H1 (cell line): ENCODE measurements around the gene SNX25. TPM values are rescaled to one million over a fixed set of nuclear protein-coding genes. Genes with fewer than 3 reads are reported as not detected.

ENCODE experiments used
- CTCF ChIA-PET: fragments of 300-600 bp; sonication (Branson Sonifier 250); formaldehyde crosslinking; loops from one replicate; lab custom pipeline; 2021; ENCODE audit not compliant: partially characterized antibody; lab: Charles Lee
- POLR2A ChIA-PET: fragments of 300-600 bp; sonication (Branson Sonifier 250); formaldehyde crosslinking; loops from one replicate; lab custom pipeline; 2021; ENCODE audit warnings: inconsistent platforms; ENCODE audit not compliant: partially characterized antibody; lab: Charles Lee
- DNase-seq, 2 experiments: peaks; one replicate each; pipeline versions ENCODE4 v3.0.0 to v3.0.0-alpha.2; 2010 to 2022; ENCODE audit warnings: low spot score in 2 of 2, low read depth in 1 of 2, mixed read lengths in 1 of 2
- FAIRE-seq: peaks from 2 replicates; lab custom pipeline; 2011; peaks lifted over from hg19 to GRCh38; lab: Jason Lieb, UNC
- H2AFZ ChIP-seq: 2 replicates; pipeline ENCODE4 v1.8.1; 2012; ENCODE audit warnings: low read length, inconsistent platforms
- H2AK5ac ChIP-seq: 2 replicates; pipeline ENCODE4 v1.6.1; 2013; ENCODE audit warnings: low read depth, low read length
- H2BK120ac ChIP-seq: replicated peaks from 2 replicates; pipeline ENCODE3; 2013; ENCODE audit warnings: low read depth, low read length, inconsistent platforms
- H2BK12ac ChIP-seq: 2 replicates; pipeline ENCODE4 v1.6.1; 2013; ENCODE audit warnings: low read depth, low read length
- H2BK15ac ChIP-seq: 2 replicates; pipeline ENCODE4 v1.6.1; 2013; ENCODE audit warnings: low read length
- H2BK20ac ChIP-seq: 2 replicates; pipeline ENCODE4 v1.6.1; 2013; ENCODE audit warnings: low read length
- H2BK5ac ChIP-seq: 2 replicates; pipeline ENCODE4 v1.6.1; 2013; ENCODE audit warnings: low read depth, low read length
- H3K14ac ChIP-seq: 2 replicates; pipeline ENCODE4 v1.6.1; 2013; ENCODE audit warnings: inconsistent platforms; ENCODE audit not compliant: insufficient read length
- H3K18ac ChIP-seq: 2 replicates; pipeline ENCODE4 v1.6.1; 2013; ENCODE audit warnings: low read length; ENCODE audit errors: extremely low read depth
- H3K23ac ChIP-seq: 2 replicates; pipeline ENCODE4 v1.6.1; 2013; ENCODE audit warnings: inconsistent platforms; ENCODE audit not compliant: insufficient read length
- H3K23me2 ChIP-seq: 2 replicates; pipeline ENCODE4 v1.6.1; 2013; ENCODE audit warnings: low read depth, low read length
- H3K27ac ChIP-seq: 2 replicates; pipeline ENCODE4 v1.6.1; 2011; ENCODE audit warnings: low read depth, low read length, inconsistent platforms
- H3K27me3 ChIP-seq, 4 experiments: replicated peaks in 1 of 4; 1 replicate in 1 of 4; 2 replicates in 3 of 4; pipeline versions ENCODE4 v1.6.1 to v1.8.1; 2011 to 2013; ENCODE audit warnings: low read length in 3 of 4, mild to moderate bottlenecking in 3 of 4, inconsistent platforms in 2 of 4, mixed read lengths in 2 of 4, moderate library complexity in 1 of 4; ENCODE audit not compliant: control insufficient read depth in 3 of 4, insufficient read depth in 3 of 4; ENCODE audit errors: extremely low read depth in 1 of 4
- H3K36me3 ChIP-seq, 4 experiments: 2 replicates each; pipeline versions ENCODE4 v1.6.1 to v1.8.1; 2011 to 2013; ENCODE audit warnings: mild to moderate bottlenecking in 4 of 4, low read length in 3 of 4, moderate library complexity in 2 of 4, control low read depth in 1 of 4, inconsistent platforms in 1 of 4; ENCODE audit not compliant: insufficient read depth in 4 of 4, control insufficient read depth in 2 of 4
- H3K4ac ChIP-seq: replicated peaks from 2 replicates; pipeline ENCODE3; 2013; ENCODE audit warnings: low read length, low read depth, mixed read lengths, inconsistent platforms; ENCODE audit not compliant: insufficient read length
- H3K4me1 ChIP-seq, 4 experiments: replicated peaks in 1 of 4; 1 replicate in 1 of 4; 2 replicates in 3 of 4; pipeline versions ENCODE4 v1.6.1 to v1.8.1; 2011 to 2013; ENCODE audit warnings: low read length in 3 of 4, inconsistent platforms in 2 of 4, mixed read lengths in 1 of 4; ENCODE audit not compliant: insufficient read depth in 4 of 4, control insufficient read depth in 3 of 4
- H3K4me2 ChIP-seq, 2 experiments: 2 replicates each; pipeline versions ENCODE4 v1.6.1 to v1.8.1; 2011 to 2013; ENCODE audit warnings: low read depth in 2 of 2, low read length in 2 of 2, control low read depth in 1 of 2, inconsistent platforms in 1 of 2, mild to moderate bottlenecking in 1 of 2; ENCODE audit not compliant: insufficient read depth in 1 of 2
- H3K4me3 ChIP-seq, 4 experiments: fragments of 200-600, 300-600 bp in 1 of 4; sonication (generic), shearing (Covaris generic), sonication (Bioruptor Twin) in 1 of 4; 2 replicates each; pipeline versions ENCODE4 v1.5.1 to v1.8.1; 2011 to 2016; ENCODE audit warnings: low read length in 4 of 4, low read depth in 3 of 4, control low read depth in 2 of 4, inconsistent platforms in 2 of 4, mild to moderate bottlenecking in 2 of 4, mixed read lengths in 1 of 4, moderate library complexity in 1 of 4; ENCODE audit not compliant: insufficient read depth in 2 of 4; ENCODE audit errors: extremely low read depth in 1 of 4
- H3K56ac ChIP-seq: replicated peaks from 2 replicates; pipeline ENCODE3; 2013; ENCODE audit warnings: low read depth, mild to moderate bottlenecking, mixed read lengths, low read length, inconsistent platforms; ENCODE audit not compliant: insufficient read length
- H3K79me1 ChIP-seq: 2 replicates; pipeline ENCODE4 v1.6.1; 2013; ENCODE audit warnings: low read depth, low read length, control low read depth
- H3K79me2 ChIP-seq, 2 experiments: 2 replicates each; pipeline versions ENCODE4 v1.6.1 to v1.8.1; 2012 to 2013; ENCODE audit warnings: low read length in 2 of 2, mild to moderate bottlenecking in 2 of 2, inconsistent platforms in 1 of 2; ENCODE audit not compliant: insufficient read depth in 2 of 2, control insufficient read depth in 1 of 2
- H3K9ac ChIP-seq, 4 experiments: replicated peaks in 1 of 4; 1 replicate in 1 of 4; 2 replicates in 3 of 4; pipeline versions ENCODE4 v1.6.1 to v1.8.1; 2011 to 2013; ENCODE audit warnings: low read depth in 3 of 4, low read length in 3 of 4, control low read depth in 2 of 4, mild to moderate bottlenecking in 2 of 4, moderate library complexity in 2 of 4, inconsistent platforms in 1 of 4; ENCODE audit errors: extremely low read depth in 1 of 4
- H3K9me3 ChIP-seq, 2 experiments: 2 replicates each; pipeline versions ENCODE4 v1.6.1 to v1.8.1; 2012 to 2013; ENCODE audit warnings: mild to moderate bottlenecking in 2 of 2, moderate library complexity in 2 of 2, control low read depth in 1 of 2, inconsistent platforms in 1 of 2, low read depth in 1 of 2, low read length in 1 of 2, mixed read lengths in 1 of 2; ENCODE audit not compliant: insufficient read depth in 2 of 2
- H4K20me1 ChIP-seq, 2 experiments: replicated peaks in 1 of 2; 2 replicates each; pipeline versions ENCODE3 to v1.8.1; 2011 to 2013; ENCODE audit warnings: inconsistent platforms in 2 of 2, low read length in 2 of 2, mild to moderate bottlenecking in 1 of 2; ENCODE audit not compliant: insufficient read depth in 2 of 2, control insufficient read depth in 1 of 2
- H4K5ac ChIP-seq: 2 replicates; pipeline ENCODE4 v1.6.1; 2013; ENCODE audit warnings: low read length, low read depth, mixed read lengths, inconsistent platforms; ENCODE audit not compliant: insufficient read length
- H4K8ac ChIP-seq: 2 replicates; pipeline ENCODE4 v1.8.0; 2013; ENCODE audit warnings: mild to moderate bottlenecking, moderate library complexity, low read length, inconsistent platforms; ENCODE audit not compliant: insufficient read depth; ENCODE audit errors: extremely low read depth
- H4K91ac ChIP-seq: replicated peaks from 2 replicates; pipeline ENCODE3; 2013; ENCODE audit warnings: low read length, mixed read lengths, inconsistent platforms; ENCODE audit not compliant: insufficient read length
- CTCF ChIP-seq, 3 experiments: IDR thresholded peaks; 1 replicate in 2 of 3; 2 replicates in 1 of 3; pipeline versions ENCODE4 v1.5.1 to v1.6.1; 2011; ENCODE audit warnings: low read length in 3 of 3, mild to moderate bottlenecking in 3 of 3, inconsistent platforms in 2 of 3, low read depth in 1 of 3, moderate library complexity in 1 of 3; ENCODE audit not compliant: insufficient read depth in 1 of 3; ENCODE audit errors: control extremely low read depth in 1 of 3
- JUN ChIP-seq: IDR thresholded peaks from 2 replicates; pipeline ENCODE4 v1.6.1; 2011; ENCODE audit warnings: low read depth, mild to moderate bottlenecking, improper control_type of control experiment, low read length
- RAD21 ChIP-seq, 2 experiments: IDR thresholded peaks in 1 of 2; conservative IDR thresholded peaks in 1 of 2; 2 replicates each; pipeline ENCODE4 v1.6.1; 2011; ENCODE audit warnings: low read depth in 2 of 2, low read length in 2 of 2, improper control_type of control experiment in 1 of 2, inconsistent platforms in 1 of 2, mild to moderate bottlenecking in 1 of 2, moderate library complexity in 1 of 2
- WGBS, 2 experiments: shearing (Covaris generic) in 1 of 2; methylation state at CpG; one replicate each; pipeline versions ENCODE4 v1.1.6 to v1.1.7; 2013 to 2015; ENCODE audit warnings: low lambda C conversion rate in 2 of 2, mixed read lengths in 2 of 2, inconsistent platforms in 1 of 2, low coverage in 1 of 2, missing lambda C conversion rate in 1 of 2; ENCODE audit not compliant: insufficient replicate concordance in 2 of 2, insufficient coverage in 1 of 2, insufficient read length in 1 of 2; ENCODE audit errors: extremely low coverage in 1 of 2, missing lambda C conversion rate in 1 of 2; 5-methylcytosine and 5-hydroxymethylcytosine counted together
- polyA plus RNA-seq, 7 experiments: library from polyadenylated mRNA; depleted of rRNA in 3 of 7; stranded (reverse) in 5 of 7; unstranded in 2 of 7; fragments of >200 nt in 5 of 7; fragments of 200-250 nt in 2 of 7; gene quantifications; 1 replicate in 5 of 7; 2 replicates in 1 of 7; 4 replicates in 1 of 7; pipeline versions ENCODE4 v1.2.1 to v1.2.3, GENCODE V29; 2011 to 2013; ENCODE audit warnings: missing spikeins in 2 of 7, mixed read lengths in 2 of 7
- total RNA-seq: library from RNA; stranded (reverse); fragmentation: NEBNext Ultra II Directional; extraction: Animal tissue kit (Norgen Biotek cat#: 25700); gene quantifications from 2 replicates; pipeline ENCODE4 v1.2.1, GENCODE V29; 2021

The SNX25 gene
- total and polyA plus RNA-seq, 2 of the 8 experiments (the other 6 are each of a cell fraction or from before 2014, with no cell fraction given): 5.4 to 19.9 TPM

DNA sequence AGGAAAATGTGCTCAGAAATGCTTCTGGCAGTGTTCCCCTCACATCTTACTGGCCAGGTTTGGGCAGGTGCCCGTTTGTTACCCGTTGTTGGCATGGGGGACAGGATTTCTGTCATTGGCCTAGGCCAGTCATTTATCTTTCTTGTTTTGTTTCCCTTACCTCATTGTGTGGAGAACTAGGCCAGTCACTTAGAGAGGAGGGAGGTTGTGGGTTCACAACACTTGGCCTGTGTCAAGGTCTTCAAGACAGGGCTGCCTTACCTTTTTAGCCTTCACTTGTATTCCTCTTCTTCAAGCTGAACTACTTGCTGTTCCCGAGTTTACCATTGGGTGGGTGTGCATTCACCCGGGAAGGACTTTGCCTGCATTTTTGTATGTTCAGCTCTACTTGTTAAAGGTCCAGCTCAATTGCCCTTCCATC lies 17.7 kb downstream of the SNX25 start:
- Histone ChIP-seq H4K20me1 (peaks cover 4 to 7% of the 10 kb centered on the region in 2 experiments), H3K27ac (no peak overlapping the region), H4K8ac (no peak overlapping the region), H3K18ac (no peak overlapping the region), H3K4me1 (no peaks in the 10 kb centered on the region; a peak in 1 of 7 replicates), H2AFZ (no peak overlapping the region), H2BK12ac (0 out of 2 replicates have a peak overlapping the region, but pooled peaks have one; percentile 27), H4K5ac (no peak overlapping the region), H3K9ac (no peak overlapping the region; a peak in 1 of 7 replicates)
- CTCF ChIA-PET: interaction anchor here (0.5 to 2.5 kb wide), 20 partner anchors 9 to 160 kb away, joined by 3 to 10 read pairs (median 3); no protein-coding TSS in a partner anchor
- FAIRE-seq: no peak
- TF ChIP-seq JUN: no peak
- TF ChIP-seq CTCF (IDR thresholded peaks at IDR 0.05; ENCODE audit: control extremely low read depth in 1 of 3, insufficient read depth in 1 of 3, low read depth in 1 of 3, low read length in 3 of 3): peak in 1 of 3 experiments; percentile 28; a peak in 2 of 4 replicates
- peak; percentile 36 to 53; a peak in 3 of 4 replicates for TF ChIP-seq RAD21 (IDR thresholded peaks at IDR 0.05 in 1 of 2, conservative IDR thresholded peaks at IDR 0.05 in 1 of 2; ENCODE audit: low read depth in 2 of 2, low read length in 2 of 2)
- TF ChIP-seq, all 59 proteins: peak for 2
- Histone ChIP-seq H3K56ac (no peak overlapping the region), H2BK15ac (no peak overlapping the region), H3K4ac (no peak overlapping the region), H3K79me1 (peaks cover 12% of the 10 kb centered on the region; the same call in 1 of the 2 replicates), H3K23me2 (no peaks in the 10 kb centered on the region), H2BK5ac (no peak overlapping the region), H2AK5ac (0 out of 2 replicates have a peak overlapping the region, but pooled peaks have one; percentile 26), H4K91ac (no peak overlapping the region), H3K4me2 (no peak overlapping the region), H3K36me3 (no peaks in the 10 kb centered on the region; a peak in 1 of 8 replicates), H3K79me2 (peaks cover 0 to 37% of the 10 kb centered on the region in 2 experiments; a peak in 3 of 4 replicates), H3K23ac (no peak overlapping the region), H3K14ac (no peak overlapping the region), H3K9me3 (no peaks in the 10 kb centered on the region), H3K27me3 (no peaks in the 10 kb centered on the region), H3K4me3 (no peak overlapping the region), H2BK20ac (no peak overlapping the region), H2BK120ac (no peak overlapping the region)
- POLR2A ChIA-PET: interaction anchor here (1.0 to 1.2 kb wide), 2 partner anchors 11 to 18 kb away, joined by 3 read pairs; no protein-coding TSS in a partner anchor
- DNase-seq: peak in 1 of 2 experiments; percentile 43
- WGBS, 2 experiments: 85% methylated on average over 4 of the region's 4 CpGs; no CpG with 5 or more reads in 1 of the 2 experiments
